ENCODE results near the gene AP5B1.
"Not testable (repeated sequence)": the region's sequence is repeated elsewhere in the genome, so short reads cannot be mapped to it uniquely, and the experiment has no call there.

AP5B1 gene

DNA sequence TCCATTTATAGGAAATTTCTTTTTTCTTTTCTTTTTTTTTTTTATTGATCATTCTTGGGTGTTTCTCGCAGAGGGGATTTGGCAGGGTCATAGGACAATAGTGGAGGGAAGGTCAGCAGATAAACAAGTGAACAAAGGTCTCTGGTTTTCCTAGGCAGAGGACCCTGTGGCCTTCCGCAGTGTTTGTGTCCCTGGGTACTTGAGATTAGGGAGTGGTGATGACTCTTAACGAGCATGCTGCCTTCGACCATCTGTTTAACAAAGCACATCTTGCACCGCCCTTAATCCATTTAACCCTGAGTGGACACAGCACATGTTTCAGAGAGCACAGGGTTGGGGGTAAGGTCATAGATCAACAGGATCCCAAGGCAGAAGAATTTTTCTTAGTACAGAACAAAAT, 18.6 kb downstream of the AP5B1 start:
- not testable (repeated sequence) for DNase-seq

DNA sequence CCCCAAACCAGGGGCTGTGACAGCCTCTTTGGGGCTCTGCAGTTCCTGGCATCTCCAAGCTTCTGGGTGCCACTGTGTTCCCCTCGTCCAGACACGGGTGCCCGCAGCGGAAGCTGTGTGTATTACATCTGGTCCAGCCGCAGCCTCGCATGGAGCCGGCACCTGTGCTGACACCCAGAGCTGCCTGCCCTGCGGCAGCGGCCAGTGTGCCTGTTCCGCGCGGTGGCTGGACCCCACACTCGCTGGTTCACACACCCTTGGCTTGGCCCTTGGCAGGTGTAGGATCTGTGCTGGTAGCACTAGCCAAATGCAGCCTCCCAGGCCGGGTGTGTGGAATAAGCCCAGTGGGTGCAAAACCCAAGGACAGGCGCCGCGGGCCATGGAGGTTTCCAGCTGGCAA, 35.7 kb downstream of the AP5B1 start:
- DNase-seq = no peak

DNA sequence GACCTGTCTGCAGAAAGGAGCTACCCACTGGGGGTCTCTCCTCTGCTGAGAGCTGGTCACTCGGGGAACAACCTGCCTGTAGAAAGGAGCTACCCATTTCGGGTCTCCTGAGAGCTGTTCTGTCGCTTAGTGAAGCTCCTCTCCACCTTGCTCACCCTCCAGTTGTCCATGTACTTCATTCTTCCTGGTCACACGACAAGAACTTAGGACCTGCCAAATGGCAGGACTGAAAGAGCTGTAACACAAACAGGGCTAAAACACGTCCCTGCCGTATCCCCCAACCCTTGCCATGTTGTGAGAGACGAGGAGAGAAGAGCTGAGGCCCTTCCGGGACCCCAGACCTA, 36.1 kb downstream of the AP5B1 start:
- no peak for DNase-seq

DNA sequence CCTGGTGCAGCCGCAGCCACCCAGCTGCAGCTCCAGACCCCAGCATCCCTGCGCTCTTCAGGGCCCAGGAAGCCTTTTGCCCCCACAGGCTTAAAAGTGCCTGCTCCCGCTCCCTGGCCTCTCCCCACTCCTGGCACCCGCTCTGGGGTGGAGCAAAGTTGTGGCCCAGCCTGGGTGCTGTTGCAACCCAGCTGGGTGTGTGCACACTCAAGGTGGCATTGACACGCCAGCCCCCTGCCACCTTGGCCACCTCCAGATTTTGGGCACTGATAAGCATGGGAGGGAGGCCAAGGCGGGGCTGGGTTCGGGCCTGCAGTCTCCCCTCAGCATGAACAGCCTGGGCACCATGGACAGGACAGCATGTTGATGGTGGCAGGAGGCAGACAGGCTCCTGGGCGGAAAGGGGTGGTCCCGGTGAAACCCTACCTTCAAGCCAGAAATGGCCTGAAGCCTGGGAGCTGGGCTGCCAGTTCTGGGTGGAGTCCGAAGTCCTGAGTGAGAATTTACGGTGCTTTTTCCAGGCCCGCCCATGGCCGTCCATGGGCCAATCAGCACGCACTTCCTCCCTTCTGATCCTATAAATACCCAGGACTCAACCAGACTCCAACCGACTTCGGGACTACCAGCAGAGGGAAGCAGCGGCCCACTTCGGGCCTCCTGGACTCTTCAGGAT, 36.6 kb downstream of the AP5B1 start:
- no peak for DNase-seq

DNA sequence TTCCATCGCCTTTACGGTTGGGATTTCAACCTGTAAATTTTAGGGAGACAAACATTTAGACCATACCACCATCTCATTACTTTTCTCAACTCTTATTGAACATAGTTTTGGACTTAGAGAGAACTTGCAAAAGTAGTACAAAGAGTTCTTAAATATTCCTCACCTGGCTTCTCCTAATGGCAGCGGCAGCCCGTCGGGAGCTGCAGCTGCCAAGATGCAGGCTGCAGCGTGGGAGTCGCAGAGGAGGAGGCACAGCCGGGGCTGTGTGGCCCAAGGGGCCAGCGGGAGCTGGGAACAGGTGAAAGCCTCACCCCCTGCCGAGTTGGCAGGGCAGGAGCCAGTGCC, 37.1 kb downstream of the AP5B1 start:
- DNase-seq = no peak

DNA sequence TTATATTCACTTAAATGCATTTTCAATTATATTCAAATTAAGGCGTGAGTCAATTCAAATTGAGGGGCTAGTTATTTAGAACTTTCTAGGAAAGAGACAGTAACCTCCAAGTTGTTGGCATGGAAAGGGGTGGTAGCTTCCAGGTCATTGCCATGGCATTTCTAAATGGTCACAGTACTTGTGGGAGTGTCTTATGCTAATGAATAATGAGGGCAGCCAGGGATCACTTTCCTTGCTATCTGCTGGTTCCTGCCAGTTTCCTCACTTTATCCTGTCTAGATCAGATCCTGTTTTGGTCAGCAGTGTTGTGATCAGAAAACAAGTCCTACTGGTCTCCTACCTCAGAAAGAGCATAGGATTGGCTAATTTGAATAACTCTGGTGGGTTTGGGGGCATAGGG, 38.4 kb downstream of the AP5B1 start:
- no peak for DNase-seq

DNA sequence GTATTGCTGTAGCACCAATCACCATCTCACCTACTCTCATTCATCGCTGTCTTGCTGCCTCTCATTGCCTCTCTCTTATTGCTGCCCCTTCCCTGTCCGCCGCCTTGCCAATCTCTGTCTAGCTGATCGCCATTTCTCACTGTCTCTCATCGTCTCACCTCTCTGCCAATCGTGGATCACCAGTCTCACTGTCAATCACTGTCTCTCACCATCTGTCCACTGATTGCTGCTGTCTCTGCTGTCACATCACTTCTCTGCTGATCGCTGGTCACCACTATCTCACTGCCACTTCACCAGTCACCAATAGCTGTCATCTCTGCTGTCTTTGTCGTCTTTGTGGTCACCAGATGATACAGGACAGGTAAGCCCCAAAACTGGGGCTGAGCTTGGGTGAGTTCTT, 39.6 kb downstream of the AP5B1 start:
- DNase-seq = no peak

DNA sequence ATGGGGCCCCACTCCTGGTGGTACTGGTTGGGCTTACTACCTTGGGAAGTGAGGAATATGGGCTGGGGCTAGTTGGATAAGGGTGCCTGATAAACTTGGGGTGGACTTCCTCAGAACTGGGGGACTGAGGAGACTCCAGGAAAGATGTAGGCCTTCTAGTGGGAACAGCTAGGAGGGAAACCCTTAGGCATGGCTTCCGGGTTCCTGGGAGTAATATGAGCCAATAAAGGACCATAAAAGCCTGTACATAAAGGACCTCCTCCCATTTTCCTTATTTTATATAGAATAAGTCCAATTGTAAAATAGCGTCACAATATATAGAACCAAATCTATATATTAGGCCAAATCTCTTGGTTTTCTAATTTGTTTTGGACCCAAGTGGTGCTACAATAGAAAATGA, 41.8 kb downstream of the AP5B1 start:
- DNase-seq = no peak

DNA sequence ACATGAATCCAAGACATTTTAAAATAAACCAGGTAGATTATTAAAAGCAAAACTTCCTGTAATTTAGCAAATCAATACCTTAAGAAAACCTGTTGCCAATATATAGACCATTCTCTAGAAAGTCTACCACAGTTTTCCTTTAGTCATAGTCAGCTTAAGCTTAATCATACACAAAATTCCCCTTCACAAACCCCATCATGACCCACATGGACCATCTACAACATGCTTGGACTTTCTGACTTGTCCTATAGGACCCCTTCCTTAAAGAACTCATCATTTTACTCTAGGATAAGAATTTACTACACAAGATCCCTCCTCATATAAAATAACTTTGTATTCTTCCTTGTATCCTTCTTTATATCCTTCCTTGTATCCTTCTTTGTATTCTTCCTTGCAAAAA, 44.0 kb downstream of the AP5B1 start:
- DNase-seq = no peak

DNA sequence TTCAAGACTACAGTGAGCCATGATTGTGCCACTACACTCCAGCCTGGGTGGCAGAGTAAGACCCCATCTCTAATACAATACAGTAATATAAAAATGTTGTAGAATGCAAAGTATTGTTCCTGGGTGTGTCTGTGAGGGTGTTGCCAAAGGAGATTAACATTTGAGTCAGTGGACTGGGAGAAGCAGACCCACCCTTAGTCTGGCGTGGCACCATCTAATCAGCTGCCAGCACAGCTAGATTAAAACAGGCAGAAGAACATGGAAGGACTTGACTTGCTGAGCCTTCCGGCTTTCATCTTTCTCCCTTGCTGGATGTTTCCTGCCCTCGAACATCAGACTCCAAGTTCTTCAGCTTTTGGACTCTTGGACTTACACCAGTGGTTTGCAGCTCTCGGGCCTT, 45.7 kb downstream of the AP5B1 start:
- not testable (repeated sequence) for DNase-seq

DNA sequence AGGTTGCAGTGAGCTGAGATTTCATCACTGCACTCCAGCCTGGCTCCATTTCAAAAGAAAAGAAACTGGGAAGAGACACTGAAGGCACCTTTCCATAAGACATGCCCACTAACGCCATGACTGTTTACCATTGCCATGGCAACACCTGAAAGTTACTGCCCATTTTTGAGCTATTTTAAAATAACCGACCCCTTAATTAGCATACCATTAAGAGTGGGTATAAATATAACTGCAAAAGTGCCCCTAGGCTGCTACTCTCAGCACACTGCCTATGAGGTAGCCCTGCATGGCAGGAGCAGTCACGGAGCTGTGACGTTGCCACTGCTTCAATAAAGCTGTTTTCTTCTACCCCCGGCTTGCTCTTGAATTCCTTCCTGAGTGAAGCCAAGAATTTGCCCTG, 50.3 kb downstream of the AP5B1 start:
- DNase-seq = no peak

DNA sequence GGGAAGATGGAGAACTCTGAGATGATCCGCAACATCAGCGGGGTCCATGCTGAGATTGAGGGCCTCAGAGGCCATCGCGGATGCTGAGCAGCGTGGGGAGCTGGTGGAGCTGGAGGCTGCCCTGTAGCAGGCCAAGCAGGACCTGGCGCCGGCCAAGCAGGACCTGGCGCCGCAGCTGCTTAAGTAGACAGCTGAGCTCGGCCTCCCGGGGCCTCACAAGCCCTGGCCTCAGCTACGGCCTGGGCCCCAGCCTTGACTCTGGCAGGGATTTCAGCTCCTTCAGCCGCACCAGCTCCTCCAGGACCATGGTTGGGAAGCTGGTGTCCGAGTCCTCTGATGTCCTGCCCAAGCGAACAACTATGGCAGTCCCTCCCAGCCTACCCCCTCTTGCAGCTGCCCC, 52.9 kb downstream of the AP5B1 start:
- no peak for DNase-seq

DNA sequence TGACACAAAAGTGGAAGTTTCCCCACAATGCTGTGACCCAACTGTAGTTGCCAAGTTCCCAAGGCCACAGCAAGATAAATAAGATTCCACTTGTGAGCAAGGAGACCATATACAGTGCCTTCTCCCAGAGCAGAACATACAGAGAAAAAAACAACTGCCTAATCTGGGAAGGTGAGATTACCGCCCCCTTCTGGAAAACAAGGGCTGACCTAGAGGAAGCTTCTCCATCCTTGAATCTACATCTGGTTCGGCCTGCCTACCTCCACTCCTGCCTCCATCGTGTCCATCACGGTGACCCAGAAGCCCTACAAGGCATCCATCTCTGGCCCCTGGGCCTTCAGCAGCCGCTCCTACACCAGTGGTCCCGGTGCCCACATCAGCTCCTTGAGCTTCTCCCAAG, 54.1 kb downstream of the AP5B1 start:
- no peak for DNase-seq

All from NCI-H2107 (cell line).